ENCODE results near the gene RAB43.
A peak's percentile ranks its signal among the peaks of the same experiment; 100 is the strongest.
"Not testable (repeated sequence)": the region's sequence is repeated elsewhere in the genome, so short reads cannot be mapped to it uniquely, and the experiment has no call there.

The RAB43 gene

GRCh38 chr3:129121792-129122411, at the start of gene RAB43:
RAB43 (minus strand) TSS chr3:129121804; CDS start chr3:129121489, 315 bp downstream.
- peak; percentile 83 to 86 for DNase-seq

- DNase-seq, result no peak
Measured at GRCh38 chr3:129166579-129167332, 45.2 kb upstream of the RAB43 start.

- DNase-seq, result not testable (repeated sequence)
Measured at GRCh38 chr3:129165594-129165993, 44.0 kb upstream of the RAB43 start.

GRCh38 chr3:129164500-129164899, 42.9 kb upstream of the RAB43 start:
- no peak for DNase-seq

- DNase-seq, result no peak
Measured at GRCh38 chr3:129162729-129163579, 41.4 kb upstream of the RAB43 start.

GRCh38 chr3:129161860-129162271, 40.3 kb upstream of the RAB43 start:
- DNase-seq, result peak in 1 of 2 experiments; percentile 25

- peak; percentile 77 to 85 for DNase-seq
Measured at GRCh38 chr3:129160891-129161859, 39.6 kb upstream of the RAB43 start, which contains the start of gene ISY1. ISY1 (minus strand) TSS chr3:129161063; CDS start chr3:129160975, 88 bp downstream.

GRCh38 chr3:129144786-129145185, 23.2 kb upstream of the RAB43 start:
- no peak for DNase-seq

- DNase-seq, result not testable (repeated sequence)
Measured at GRCh38 chr3:129141011-129141410, 19.4 kb upstream of the RAB43 start.

GRCh38 chr3:129139911-129140310, 18.3 kb upstream of the RAB43 start:
- no peak for DNase-seq

- DNase-seq, result not testable (repeated sequence)
Measured at GRCh38 chr3:129136275-129136674, 14.7 kb upstream of the RAB43 start.

GRCh38 chr3:129132097-129132866, 10.7 kb upstream of the RAB43 start:
- DNase-seq, result no peak

GRCh38 chr3:129131465-129132088, 10.0 kb upstream of the RAB43 start:
- no peak for DNase-seq

GRCh38 chr3:129130291-129130813, 8.7 kb upstream of the RAB43 start:
- no peak for DNase-seq

GRCh38 chr3:129128357-129129155, 7.0 kb upstream of the RAB43 start:
- no peak for DNase-seq

GRCh38 chr3:129126726-129127280, 5.2 kb upstream of the RAB43 start:
- DNase-seq, result no peak

- no peak for DNase-seq
Measured at GRCh38 chr3:129123314-129124060, 1.9 kb upstream of the RAB43 start.

- DNase-seq, result no peak
Measured at GRCh38 chr3:129122412-129123011, 908 bp upstream of the RAB43 start.

Measured in stimulated activated CD4-positive, alpha-beta T cell treated with anti-CD3 and anti-CD28 coated beads, Interleukin-4, amount 100 ng/mL, for 4 hours (primary cell).